B cell (primary cell): ENCODE measurements around the gene DECR2.

ENCODE experiments used
- CTCF ChIP-seq: fragments of 200-600 bp; IDR thresholded peaks from one replicate; pipeline ENCODE4 v1.8.0; 2022; ENCODE audit warnings: antibody characterized with exemption, mild to moderate bottlenecking
- EZH2 ChIP-seq: IDR thresholded peaks from 2 replicates; pipeline ENCODE4 v1.6.1; 2012; ENCODE audit warnings: borderline replicate concordance, low read depth, mild to moderate bottlenecking, moderate library complexity, low read length; ENCODE audit not compliant: insufficient read depth, poor library complexity, severe bottlenecking

- TF ChIP-seq CTCF: no peak
- TF ChIP-seq EZH2: no peak
These were observed 34.3 kb upstream of the DECR2 start for GRCh38 chr16:367333-367903.
